Ovary (tissue), 3 donors: ENCODE measurements around the gene PANK2.

Experiments
- EP300 ChIP-seq: sonication (generic); formaldehyde crosslinking; IDR thresholded peaks from one replicate; pipeline ENCODE4 v1.6.1; 2017; ENCODE audit warnings: antibody characterized with exemption
- TF ChIP-seq, protein P1 (sequence below), 3 donors: fragments of 450-650 bp in 2 of 3; fragments of 200-600 bp in 1 of 3; IDR thresholded peaks; one replicate each; pipeline versions ENCODE4 v1.5.1 to v1.8.0; 2016 to 2022; ENCODE audit warnings: antibody characterized with exemption in 3 of 3, mild to moderate bottlenecking in 1 of 3
- donor health status: DM: no; HTN: no; CAD: no.

- TF ChIP-seq, protein P1, sequence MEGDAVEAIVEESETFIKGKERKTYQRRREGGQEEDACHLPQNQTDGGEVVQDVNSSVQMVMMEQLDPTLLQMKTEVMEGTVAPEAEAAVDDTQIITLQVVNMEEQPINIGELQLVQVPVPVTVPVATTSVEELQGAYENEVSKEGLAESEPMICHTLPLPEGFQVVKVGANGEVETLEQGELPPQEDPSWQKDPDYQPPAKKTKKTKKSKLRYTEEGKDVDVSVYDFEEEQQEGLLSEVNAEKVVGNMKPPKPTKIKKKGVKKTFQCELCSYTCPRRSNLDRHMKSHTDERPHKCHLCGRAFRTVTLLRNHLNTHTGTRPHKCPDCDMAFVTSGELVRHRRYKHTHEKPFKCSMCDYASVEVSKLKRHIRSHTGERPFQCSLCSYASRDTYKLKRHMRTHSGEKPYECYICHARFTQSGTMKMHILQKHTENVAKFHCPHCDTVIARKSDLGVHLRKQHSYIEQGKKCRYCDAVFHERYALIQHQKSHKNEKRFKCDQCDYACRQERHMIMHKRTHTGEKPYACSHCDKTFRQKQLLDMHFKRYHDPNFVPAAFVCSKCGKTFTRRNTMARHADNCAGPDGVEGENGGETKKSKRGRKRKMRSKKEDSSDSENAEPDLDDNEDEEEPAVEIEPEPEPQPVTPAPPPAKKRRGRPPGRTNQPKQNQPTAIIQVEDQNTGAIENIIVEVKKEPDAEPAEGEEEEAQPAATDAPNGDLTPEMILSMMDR (IDR thresholded peaks at IDR 0.05), result no peak
- no peak for TF ChIP-seq EP300
These were observed 19.1 kb upstream of the PANK2 start for GRCh38 chr20:3869839-3870634.
